NCI-H2029 treated with DMSO at 0.1 percent for 48 hours (cell line): Measurements from ENCODE around the gene IGSF10.
"Not testable (repeated sequence)": the region's sequence is repeated elsewhere in the genome, so short reads cannot be mapped to it uniquely, and the experiment has no call there.

ENCODE experiments used
- DNase-seq: peaks from one replicate; lab custom pipeline; 2025; lab: John Stamatoyannopoulos, UW

IGSF10 gene

GRCh38 chr3:151460774-151461450, at the start of gene IGSF10:
IGSF10 (minus strand) TSS chr3:151461061; CDS start chr3:151458709, 2,352 bp downstream.
- DNase-seq: peak; percentile 2

GRCh38 chr3:151509468-151510135, 48.7 kb upstream of the IGSF10 start:
- not testable (repeated sequence) for DNase-seq

DNA sequence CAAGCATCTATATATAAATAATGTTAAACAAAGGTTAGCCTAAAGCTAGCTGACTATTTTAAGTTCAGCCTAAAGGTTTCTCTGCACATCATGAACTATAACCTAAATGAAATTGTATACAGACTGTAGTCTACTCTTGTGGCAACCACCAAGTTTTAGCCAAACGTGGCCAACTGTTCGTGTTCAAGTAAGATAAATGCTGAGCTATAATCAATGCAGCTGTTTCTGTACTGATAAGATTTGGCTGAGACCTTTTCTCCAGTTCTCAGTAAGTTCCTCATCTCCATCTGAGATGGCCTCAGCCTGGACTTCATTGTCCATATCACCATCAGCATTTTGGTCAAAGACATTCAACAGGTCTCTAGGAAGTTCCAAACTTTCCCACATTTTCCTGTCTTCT, 43.7 kb upstream of the IGSF10 start:
- DNase-seq: no peak

GRCh38 chr3:151503074-151503473, 42.2 kb upstream of the IGSF10 start:
- no peak for DNase-seq

GRCh38 chr3:151501923-151502632, 41.2 kb upstream of the IGSF10 start:
- DNase-seq: no peak

DNA sequence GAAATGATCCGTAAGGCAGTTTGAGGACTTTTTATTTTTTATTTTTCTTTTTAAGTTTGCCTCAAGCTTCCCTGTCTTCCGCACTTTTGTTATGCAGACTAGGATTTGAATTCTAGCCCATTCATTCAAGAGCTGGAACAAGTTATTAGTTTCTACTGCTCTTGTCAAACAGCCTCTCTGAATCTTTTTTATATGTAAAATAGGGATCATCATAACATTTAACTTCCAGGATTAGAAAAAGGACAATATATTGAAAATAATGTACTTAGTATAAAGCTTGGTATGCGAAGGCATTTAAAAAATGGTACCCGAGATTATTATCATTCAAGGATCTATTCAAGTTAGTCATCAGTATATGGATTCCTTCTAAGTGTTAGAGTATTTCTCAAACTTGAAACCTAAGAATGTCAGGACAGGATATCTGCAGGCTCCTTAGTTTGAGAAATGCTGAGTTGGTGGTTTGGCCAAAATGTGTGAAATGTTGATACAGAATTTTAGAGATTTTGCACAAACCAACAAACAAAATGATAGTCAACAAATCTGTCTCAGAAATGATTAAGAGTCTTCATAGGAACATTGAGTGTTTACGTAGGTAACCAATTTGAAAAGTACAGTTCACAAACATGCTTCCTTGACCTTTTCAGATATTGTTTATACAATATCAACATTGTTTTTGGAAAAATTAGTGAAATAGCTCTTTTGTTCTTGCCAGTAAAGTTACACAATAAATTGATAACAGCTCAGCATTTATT, 40.5 kb upstream of the IGSF10 start:
- no peak for DNase-seq

DNA sequence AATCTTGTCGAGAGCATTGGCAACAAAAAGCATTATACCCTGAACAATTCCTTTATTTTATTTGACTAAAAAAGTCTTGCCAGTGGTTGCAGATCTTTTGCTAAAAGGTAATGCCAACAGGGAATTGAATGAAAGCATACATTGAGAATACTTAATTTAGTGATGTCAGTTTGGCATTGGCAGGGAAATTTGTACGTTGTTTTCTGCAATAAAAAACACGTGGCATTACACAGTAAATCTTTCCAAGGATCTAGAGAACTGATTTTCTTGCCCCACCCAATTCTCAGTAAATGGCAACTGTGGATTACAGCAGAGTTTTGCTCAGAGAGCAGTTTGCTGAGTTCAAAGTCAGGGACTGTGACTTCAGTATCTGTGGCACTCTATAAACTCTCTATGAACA, 38.3 kb upstream of the IGSF10 start:
- DNase-seq: no peak

- no peak for DNase-seq
Observed at GRCh38 chr3:151491525-151491924, 30.7 kb upstream of the IGSF10 start.

DNA sequence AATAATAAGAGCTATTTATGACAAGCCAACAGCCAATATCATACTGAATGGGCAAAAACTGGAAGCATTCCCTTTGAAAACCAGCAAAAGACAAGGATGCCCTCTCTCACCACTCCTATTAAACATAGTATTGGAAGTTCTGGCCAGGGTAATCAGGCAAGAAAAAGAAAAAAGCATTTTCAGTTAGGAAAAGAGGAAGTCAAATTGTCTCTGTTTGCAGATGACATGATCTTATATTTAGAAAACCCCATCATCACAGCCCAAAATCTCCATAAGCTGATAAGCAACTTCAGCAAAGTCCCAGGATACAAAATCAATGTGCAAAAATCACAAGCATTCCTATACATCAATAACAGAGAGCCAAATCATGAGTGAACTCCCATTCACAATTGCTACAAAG, 27.0 kb upstream of the IGSF10 start:
- not testable (repeated sequence) for DNase-seq

GRCh38 chr3:151483961-151484520, 23.2 kb upstream of the IGSF10 start:
- DNase-seq: no peak

GRCh38 chr3:151483488-151483887, 22.6 kb upstream of the IGSF10 start:
- DNase-seq: no peak

GRCh38 chr3:151480492-151480891, 19.6 kb upstream of the IGSF10 start:
- no peak for DNase-seq

DNA sequence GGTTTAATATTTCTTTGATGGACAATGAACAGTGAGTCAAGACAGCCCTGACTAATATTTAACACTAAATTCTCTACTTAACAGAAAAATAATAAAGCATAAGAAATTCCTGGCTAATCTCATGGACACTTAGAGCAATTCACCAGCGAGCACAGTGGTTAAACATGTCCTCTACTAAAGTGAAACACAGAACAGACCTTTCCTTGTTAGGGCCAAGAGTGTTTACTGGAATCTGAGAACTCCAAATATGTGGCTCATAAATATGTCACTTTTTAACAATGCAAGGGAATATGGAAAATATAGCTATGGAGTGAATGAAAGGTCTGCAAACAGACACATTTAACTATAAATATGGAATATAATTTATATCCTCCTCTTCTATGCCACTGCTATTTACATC, 18.6 kb upstream of the IGSF10 start:
- no peak for DNase-seq

DNA sequence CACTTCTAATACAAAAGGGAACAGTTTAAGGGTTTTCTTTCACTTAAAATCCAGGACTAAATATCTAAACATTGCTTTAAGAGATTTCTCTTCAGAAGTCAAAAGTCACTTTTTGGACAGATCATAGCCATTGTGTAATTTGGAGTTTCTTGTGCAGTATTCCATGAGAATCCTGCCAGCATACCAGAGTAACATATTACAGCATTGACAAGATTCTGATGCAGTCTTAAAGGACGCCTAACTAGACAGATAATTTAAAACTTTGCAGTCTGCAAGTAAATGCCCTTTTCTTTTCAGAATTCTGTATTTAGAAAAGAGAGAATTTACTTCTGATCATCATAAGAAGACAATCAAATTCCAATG, 17.5 kb upstream of the IGSF10 start:
- no peak for DNase-seq

DNA sequence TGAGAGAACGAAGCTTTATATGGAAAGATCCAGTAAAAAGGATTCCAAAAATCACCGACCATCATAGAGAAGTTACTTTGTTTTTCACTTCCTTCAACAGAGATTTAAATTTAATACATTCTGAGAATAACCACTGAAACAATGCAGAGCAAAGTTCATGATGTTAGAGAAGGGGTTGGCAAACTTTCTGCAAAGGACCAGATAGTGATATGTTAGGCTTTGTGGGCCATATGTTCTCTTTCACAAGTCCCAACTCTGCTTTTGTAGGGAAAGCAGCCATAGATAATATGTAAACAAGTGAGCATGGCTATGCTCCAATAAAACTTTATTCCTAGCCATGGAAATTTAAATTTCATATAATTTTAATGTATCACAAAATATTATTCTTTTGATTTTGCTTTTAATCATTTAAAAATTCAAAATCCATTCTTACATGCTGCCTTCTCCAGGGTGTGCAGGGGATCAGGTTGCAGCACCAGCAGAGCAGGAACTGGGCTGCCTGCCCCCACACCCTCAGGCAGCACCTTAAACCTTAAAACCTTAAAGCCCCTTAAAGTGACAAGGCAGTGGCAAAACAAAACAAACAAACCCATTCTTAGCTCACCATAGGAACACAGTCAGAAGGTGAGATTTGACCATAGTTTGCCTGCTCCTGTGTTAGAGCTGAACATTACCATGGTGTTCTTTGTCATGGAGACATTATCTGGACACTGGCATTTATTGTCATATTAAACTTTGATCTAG, 16.9 kb upstream of the IGSF10 start:
- DNase-seq: no peak

DNA sequence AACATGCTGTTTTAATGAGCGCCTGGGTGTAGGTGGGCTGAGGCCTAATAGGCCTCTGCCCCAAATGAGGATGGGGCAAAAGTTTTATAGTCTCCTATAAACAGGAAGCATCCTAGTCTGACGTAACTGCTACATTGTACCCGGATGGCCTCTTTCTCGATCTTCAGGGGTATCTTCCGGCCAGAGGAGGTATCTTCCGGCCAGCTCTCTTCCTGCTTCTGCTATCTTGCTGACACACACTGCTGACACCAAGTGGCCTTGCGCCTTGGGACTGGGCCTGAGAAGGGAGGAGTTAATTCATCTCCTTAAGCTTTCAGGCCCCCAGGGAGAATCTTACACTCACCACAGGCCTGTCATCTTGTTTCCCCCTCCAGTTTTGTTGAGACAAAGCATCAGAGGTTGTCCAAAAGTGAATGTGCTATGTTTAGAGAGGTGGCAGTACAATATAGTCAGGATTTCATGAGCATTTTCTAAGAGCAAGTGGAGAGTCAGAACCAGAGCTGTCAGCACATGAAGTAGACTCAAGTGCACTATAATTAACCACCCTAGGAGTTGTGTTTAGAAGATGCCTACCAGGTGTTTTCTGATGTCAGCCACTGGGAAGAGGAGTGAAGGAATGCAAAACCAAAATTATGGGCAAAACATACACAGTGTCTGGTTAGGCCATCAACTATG, 15.6 kb upstream of the IGSF10 start:
- no peak for DNase-seq

- peak; percentile 60 for DNase-seq
Observed at GRCh38 chr3:151468284-151468917, 7.5 kb upstream of the IGSF10 start.

GRCh38 chr3:151467069-151467468, 6.2 kb upstream of the IGSF10 start:
- DNase-seq: no peak

DNA sequence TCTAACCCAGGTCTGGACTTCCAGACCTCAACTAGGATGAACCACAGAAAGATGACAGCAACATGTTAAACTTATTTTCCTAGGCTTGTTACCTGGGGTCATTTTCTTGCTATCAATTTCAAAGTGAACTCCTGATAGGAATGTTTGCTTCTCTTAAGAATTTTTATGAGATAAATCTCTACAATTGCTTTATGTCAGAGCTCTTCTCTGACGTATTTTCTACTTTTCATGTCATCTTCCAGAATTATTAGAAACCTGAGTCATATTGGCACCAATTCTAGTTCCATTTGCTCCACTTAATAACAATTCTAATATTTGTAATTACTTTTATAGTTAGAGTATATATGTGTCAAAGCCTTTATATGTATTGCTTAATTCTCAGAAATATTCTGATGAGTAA, 2.1 kb upstream of the IGSF10 start:
- DNase-seq: no peak

DNA sequence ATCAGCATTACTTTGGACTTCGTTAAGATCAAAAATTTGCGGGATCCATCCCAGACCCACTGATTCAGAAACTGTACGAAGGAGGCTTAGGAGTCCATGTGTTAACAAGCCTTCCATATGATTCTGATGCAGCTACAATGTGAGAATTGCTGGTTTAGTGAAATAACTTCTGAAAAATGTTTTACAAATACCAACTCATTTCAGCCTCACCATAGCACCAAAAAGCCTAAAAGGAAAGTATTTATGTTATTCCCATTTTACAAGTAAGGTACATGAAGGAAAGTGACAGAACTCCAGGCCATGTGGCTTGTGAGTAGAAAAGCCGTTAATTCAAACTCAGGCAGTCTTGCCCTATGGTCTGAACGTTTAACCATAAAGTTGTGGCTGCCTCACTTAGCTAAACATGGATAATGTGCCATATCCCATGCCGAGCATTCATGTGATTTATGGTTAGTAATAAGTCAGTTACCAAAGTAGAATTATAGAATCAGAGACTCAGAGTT, 1.5 kb upstream of the IGSF10 start:
- DNase-seq: no peak
